Measurements from ENCODE around the gene ZNF892.

DNA sequence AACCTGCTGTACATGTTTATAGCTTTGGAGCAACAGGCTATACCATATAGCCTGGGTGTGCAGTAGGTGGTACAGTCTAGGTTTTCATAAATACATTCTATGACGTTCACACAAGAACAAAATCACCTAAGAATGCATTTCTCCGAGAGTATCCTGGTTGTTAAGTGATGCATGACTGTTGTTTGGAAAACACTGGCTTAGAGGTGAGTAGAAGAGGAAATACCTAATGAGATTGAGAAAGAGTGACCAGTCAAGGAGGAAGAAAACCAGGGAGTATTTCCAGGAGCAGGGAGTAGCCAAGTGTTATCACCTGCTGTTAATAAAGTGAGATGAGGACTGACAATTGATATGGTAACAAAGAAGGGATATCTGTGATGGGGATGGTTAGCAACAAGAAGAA, 2.9 kb upstream of the ZNF892 start:
- TF ChIP-seq, protein P1, sequence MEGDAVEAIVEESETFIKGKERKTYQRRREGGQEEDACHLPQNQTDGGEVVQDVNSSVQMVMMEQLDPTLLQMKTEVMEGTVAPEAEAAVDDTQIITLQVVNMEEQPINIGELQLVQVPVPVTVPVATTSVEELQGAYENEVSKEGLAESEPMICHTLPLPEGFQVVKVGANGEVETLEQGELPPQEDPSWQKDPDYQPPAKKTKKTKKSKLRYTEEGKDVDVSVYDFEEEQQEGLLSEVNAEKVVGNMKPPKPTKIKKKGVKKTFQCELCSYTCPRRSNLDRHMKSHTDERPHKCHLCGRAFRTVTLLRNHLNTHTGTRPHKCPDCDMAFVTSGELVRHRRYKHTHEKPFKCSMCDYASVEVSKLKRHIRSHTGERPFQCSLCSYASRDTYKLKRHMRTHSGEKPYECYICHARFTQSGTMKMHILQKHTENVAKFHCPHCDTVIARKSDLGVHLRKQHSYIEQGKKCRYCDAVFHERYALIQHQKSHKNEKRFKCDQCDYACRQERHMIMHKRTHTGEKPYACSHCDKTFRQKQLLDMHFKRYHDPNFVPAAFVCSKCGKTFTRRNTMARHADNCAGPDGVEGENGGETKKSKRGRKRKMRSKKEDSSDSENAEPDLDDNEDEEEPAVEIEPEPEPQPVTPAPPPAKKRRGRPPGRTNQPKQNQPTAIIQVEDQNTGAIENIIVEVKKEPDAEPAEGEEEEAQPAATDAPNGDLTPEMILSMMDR (conservative IDR thresholded peaks at IDR 0.05; ENCODE audit: low read depth, low read length) = no peak
- TF ChIP-seq EZH2phosphoT487 (IDR thresholded peaks at IDR 0.05; ENCODE audit: borderline replicate concordance, low read length) (no peak), EZH2 (IDR thresholded peaks at IDR 0.05; ENCODE audit: low read length, unreplicated experiment) (no peak)

Measured in PC-3 (cell line).